HG02981 (cell line): ENCODE data around the gene ISCA2.
"Not testable (repeated sequence)": the region's sequence is repeated elsewhere in the genome, so short reads cannot be mapped to it uniquely, and the experiment has no call there.

ENCODE experiments used
- ATAC-seq: cut with Tn5 transposase; IDR thresholded peaks from one replicate; pipeline ENCODE4 v1.9.1; 2021; ENCODE audit warnings: mild to moderate bottlenecking, moderate library complexity; ENCODE audit not compliant: unreplicated experiment

Gene ISCA2, protein sequence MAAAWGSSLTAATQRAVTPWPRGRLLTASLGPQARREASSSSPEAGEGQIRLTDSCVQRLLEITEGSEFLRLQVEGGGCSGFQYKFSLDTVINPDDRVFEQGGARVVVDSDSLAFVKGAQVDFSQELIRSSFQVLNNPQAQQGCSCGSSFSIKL

DNA sequence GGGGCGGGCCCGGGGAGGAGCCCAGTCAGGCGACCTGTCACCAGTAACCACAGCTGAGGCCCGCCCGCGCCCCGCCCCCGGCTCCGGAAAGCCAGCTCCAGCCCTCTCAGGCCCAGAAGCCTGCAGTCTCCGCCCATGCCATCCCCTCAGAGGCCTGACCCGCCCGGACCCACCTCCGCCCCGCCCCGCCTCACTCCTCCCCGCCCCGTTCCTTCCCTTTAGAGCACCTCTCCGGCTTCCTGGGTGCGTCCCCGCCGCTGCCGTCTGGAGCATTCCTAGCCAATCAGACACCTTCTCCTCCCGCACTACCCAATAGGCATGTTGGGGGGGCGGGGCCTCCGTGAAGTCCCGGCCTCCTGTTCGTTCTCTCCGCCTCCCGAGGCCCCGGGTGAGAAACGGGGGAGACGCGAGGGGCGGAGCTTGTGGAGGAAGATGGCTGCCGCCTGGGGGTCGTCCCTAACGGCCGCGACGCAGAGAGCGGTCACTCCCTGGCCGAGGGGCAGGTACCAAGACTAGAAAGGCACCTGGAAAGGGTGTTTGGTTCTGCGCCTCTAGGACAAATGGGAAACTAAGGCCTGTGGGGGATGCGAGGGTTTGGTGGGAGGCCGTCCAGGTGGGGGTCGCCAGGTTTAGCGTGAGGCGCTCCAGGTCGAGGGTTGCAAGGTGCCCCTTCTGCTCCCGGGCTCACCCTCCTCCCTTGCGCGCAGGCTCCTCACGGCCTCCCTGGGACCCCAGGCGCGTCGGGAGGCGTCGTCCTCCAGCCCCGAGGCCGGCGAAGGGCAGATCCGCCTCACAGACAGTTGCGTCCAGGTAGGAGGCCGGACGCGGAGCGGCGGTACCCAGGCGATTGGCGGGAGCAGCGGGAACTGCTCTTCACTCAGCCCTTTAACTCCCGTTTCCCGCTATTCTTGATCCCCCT is at the start of gene ISCA2:
ISCA2 (plus strand) TSS at position 423 of the 919 bp plus-strand sequence; CDS start at position 433, 10 bp downstream.
- peak; percentile 86 for ATAC-seq

DNA sequence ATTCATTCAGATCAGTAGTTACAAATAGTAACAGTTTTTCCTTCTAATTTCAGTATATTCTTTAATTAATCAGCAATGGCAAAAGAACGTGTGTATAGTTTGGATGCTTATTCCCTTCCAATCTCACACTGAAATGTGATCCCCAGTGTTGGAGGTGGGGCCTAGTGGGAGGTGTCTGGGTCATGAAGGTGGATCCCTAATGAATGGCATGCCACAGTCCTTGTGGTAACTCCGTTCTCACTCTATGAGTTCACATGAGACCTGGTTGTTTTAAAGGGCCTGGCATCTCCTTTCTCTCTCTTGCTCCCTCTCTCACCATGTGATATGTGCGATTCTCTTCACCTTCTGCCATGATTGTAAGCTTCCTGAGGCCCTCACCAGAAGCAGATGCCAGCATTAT is 48.7 kb upstream of the ISCA2 start:
- ATAC-seq, result no peak

DNA sequence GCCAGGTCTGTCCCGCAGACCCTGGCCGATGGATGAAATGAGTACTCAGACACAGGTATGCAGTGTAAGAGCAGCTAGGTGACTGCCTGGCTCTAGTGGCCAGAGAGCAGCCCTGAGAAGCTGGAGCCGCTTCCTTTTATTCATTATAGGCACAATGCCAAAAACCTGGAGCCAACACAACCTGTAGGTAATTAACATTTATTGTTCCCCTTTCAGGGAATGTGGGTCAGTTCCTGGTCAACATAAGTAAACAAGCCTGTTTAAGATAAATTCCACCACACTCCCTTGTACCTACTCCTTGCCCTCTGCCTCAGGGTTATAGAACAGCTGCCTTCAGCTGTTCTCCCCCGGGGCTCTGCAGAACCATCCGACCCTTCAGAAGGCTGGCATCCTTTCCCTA is 39.2 kb upstream of the ISCA2 start:
- ATAC-seq, result not testable (repeated sequence)

DNA sequence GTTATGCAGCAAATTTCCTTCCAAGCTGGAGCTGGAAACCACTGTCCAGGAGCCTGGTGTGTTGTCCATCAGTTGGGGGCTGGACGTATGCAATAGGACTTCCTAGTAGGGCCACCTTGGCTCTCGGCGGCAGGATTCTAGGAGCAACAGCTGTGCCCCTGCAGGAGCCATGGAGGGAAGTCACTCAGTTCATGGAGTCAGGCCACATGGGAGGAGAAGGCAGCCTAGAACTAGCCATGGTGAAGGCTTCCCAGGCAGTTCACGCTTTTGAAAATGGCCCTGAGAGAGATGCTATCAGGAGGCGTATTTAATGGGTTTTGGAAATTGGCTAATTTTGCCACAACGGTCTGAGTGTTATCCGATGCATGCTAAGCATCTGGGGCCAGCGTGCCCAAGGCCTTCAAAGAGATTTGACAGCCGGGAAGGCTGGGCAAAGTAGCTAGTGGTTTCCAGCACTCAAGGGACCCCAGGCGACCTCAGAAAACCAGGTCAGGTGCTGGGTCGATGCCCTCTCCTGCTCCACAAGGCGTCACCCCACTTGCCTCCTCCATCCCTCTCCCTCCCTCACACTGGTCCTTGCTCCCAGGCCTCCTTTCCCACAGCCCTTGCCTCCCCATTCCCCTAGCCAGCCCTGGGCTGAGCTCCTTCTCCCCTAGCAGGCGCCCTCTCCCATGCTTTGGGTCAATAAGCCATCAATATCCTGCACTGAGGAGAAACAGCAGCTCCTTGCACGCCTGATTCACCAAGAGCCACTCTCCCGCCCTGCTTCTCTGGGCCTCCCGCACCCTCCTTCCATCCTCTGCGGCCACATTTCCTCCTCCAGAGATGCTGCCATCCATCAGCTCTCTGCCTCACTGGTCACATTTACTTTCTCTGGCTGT is 36.6 kb upstream of the ISCA2 start:
- no peak for ATAC-seq

DNA sequence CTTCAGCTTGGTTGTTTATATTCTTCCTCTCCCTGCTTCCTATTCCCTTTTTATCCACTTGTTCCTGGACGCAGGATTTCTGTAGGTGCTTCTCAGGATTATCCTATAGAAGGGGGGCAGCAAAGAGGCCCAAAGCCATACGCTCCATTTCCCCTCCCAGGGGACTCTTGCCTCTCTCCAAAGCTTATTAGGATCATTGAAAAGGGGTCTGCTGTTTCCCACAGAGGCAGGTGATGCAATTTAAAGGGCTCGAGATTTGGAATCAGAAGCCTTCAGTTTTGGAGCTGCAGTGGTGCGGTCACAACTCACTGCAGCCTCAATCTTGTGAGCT is 36.0 kb upstream of the ISCA2 start:
- no peak for ATAC-seq

DNA sequence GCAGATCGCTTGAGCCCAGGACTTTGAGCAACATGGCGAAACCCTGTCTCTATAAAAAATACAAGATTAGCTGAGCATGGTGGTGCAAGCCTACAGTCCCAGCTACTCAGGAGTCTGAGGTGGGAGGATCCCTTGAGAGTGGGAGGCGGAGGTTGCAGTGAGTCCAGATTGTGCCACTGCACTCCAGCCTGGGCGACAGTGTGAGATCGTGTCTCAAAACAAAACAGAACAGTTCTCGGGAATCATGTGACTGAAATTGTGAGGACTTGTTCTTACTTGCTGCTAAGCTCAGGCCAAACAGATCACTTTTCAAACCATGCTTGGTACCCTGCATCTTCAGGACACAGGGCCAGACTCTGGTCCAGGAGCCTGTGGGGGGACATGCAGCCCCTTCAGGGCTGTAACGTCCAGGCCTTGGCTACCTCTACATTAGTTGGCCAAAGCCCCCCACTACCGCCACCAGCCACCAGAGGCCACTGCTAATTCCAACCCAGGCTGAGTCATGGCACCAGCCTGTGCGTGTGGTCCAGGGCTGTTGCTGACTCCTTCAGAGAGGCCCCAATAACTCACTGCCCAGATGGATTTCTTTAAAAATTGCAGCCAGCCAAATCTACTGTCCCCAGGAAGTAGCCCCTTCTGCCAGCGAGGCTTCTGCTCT is 34.1 kb upstream of the ISCA2 start:
- no peak for ATAC-seq

DNA sequence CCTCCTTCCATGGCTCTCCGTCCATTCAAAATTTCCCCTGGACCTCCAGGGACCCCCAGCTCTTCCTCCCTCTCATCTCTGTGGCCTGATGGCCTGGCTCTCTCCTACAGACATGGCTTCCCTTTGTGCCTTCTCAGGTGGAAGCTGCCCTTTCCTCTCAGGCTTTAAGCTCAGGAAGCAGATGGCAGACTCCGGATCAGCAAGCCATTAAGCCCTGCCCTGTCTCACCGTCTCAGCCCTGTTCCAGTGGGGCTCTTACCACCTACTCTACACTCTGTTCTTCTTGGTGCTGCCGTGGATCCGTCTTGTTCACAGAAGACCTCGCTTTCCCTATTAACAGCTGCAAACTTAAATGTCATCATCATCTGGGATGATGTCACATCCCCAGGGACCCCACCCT is 33.6 kb upstream of the ISCA2 start:
- no peak for ATAC-seq

DNA sequence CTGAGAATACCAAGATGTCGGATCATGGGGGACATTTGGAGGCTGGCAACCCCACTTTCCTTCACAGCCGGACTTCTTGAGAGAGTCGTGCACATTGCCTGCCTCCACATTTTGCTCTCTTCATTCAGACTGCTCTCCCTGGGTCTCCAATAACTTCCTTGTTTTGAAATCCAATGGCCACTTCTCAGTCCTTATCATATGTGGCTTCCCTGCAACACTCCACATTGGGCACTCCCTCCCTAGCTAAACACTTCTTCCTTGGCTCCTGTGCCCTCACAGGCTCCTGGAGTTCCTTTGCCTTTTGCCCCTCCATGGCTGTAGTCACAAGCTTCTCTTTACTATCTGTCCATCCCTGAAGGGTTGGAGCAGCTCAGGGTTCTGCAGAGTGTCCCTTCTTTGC is 30.6 kb upstream of the ISCA2 start:
- no peak for ATAC-seq

DNA sequence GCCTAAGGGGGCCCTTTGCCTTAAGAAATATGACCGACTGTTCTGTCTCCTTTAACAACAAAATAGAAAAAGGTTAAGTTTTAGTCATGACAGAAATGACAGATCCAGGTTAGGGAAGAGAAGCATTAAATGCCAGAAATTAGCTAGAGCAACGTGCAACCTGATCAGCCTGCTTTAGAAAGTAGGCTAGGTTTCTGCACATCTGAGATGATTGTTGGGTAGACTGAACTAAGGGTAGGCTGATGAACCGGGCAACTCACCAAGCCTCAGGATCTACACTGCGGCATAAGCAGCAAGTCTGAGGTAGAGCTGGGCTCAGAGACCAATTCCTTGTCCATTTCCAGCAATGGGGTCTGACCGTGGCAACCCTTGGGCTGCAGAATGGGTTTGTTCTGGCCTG is 29.9 kb upstream of the ISCA2 start:
- no peak for ATAC-seq

DNA sequence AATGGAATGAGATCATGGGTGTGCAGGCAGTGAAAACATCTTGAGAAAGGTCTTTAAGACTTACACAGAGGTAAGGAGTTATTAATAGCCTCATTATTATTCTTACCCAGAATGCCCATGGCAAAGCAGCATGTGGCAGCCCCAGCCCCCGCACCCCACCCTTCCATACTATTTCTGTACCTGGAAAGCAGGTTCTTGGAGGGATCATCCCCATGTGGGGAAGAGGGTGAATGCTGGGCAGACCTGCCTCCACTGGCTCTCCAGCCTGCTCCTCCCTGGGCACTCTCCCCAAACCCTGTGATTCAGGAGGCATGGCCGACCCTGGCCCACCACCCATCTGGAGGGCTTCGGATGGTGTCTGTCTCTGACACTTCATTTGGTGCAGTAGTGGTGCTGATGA is 28.8 kb upstream of the ISCA2 start:
- no peak for ATAC-seq

DNA sequence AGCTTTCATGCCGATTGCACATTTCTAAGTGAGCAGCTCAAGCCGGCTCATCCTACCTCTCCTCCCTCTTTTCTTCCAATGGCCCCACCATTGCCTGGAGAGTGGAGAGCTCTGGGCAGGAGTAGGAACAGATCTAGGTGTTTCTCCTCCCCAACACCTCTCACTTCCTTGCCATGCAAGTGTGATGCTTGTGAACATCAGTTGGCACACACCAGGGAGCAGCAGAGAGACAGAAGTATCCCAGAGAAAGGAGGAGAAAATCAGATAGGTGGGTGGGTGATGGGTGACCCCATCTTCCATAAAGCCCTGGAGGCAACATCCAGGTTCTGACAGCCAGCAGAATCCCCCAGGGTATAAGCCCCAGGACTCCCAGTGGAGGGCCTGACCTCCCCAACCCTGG is 28.2 kb upstream of the ISCA2 start:
- no peak for ATAC-seq

DNA sequence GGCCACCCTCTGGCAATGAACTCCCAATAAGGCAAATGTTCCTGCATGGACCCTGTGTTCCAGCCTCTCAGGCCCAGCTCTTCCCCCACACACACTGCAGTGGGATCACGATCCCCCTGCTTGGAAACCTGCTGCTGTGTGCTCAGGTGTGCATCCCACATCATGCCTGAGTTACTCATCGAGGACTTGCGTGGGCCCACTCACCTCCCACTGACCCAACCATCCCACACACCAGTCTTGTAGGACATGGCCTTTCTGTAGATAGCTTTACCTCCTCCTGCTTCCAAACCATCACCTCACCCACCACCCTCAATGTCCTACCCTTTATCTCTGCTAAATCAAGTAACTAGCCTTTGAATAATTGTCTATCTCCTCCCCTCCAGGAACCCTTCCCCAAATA is 25.1 kb upstream of the ISCA2 start:
- no peak for ATAC-seq

DNA sequence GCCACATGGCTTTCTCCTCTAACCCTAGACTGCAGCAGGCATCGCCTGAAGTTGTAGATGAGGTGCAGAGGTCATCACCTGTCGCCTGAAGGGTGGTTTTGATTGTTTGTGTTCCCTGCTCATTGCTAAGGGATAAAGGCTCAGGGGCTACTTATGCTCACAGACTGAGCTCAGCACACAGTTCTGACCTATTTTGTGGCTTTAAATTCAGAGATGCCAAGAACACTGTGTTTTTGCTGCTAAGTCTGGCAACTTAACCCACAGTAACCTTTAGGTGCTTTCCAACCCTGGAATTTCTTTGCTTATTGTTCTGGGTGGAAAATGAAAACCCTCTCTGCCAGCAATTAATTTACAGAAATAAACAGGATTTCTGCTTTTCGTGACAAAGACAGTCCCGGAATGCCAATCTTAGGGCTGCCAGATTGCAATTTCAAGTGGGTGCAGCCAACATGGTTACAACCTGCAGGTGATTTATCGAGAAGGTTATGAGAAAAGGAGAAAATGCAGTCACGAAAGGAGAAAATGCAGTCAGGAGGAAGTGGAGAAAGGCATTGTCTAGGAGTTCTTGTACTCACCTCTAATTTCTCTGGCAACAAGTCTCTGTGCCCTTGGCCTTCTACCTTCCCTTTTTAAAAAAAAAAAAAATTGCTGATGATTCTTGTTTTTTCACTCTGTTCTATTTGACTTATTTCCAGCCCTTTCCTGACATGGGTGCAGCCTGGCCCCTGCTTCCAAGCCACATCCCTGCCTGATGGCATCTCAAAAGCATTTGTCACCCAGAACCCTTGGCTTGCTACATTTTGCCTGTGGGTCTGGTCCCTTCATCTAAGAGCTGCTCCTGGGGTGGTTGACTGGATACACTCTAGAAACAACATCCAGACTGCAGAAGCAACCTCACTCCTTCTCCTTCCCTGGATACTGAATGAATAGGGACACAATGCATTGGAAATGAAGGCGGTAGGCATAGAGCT is 23.7 kb upstream of the ISCA2 start:
- ATAC-seq, result no peak

DNA sequence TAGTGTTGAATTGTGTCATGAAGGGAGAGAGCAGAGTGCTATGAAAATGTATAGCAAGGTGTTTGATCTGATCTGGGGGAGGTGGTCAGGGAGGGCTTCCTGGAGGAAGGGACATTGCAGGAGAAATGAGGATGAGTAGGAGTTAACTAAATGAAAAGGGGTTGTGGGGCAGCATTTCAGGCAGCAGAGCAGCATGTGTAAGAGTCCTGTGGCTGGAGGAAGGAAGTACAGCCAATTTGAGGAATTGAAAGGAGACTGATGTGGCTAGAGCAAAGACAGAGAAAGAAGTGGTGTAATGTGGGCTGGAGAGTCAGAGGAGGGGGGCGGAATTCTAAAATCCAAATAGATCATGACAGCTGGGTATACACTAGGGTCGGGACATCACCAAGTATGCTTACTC is 21.0 kb upstream of the ISCA2 start:
- no peak for ATAC-seq

DNA sequence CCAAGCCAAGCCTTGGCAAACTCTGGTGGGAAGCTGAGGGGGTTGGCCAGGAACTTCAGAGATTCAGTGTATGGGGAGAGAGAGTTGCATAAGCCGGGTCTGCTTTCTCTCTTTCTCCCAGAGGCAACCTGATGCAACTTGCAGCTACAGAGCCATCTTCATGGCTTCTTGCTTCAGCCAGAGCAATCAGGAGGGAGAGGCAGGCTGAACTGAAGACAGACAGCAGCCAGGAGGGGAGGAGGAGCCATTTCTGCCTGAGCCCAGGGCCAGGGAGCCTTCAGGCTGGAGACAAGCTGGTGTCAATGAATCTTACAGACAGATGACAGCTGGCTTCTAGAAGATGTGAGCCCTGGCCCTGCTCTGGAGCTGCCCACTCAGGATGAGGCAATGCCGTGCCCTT is 19.2 kb upstream of the ISCA2 start:
- ATAC-seq, result no peak

DNA sequence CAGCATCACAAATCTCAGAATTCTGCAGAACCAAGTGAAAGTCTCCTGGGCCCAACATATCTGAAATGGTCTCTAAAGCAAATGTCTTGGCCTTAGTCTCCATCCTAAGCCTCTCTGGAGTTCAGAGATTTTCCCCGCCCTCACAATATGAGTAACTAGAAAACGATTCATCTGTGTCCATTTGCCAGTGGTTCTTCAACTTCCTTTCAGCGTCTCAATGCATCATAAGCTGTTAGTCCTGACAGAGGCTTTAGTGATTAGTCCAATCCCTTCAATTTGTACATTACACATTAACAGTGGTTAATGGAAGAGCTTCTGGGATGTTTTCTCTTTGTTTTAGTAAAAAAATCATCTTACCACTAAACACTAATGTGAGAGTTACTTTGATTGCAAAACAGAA is 17.9 kb upstream of the ISCA2 start:
- no peak for ATAC-seq

DNA sequence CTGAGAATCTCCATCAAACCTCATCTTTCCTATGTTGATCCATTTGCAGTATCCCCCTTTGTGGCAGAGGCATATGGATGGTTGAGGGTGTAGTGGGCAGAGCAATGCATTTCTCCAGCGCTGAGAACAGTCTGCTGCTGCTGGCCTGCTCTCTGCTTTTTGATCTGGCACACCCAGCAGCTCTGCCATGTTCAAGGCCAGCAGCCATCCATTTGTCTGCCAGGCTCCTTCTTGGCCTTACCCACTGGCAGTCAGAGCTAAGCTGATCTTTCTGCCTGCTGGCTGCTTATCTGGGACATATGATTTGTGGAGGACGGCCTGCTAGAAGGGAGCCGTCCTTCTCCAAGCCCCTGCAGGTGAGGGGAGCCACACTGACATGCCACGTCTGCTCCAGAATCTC is 17.5 kb upstream of the ISCA2 start:
- ATAC-seq, result no peak

DNA sequence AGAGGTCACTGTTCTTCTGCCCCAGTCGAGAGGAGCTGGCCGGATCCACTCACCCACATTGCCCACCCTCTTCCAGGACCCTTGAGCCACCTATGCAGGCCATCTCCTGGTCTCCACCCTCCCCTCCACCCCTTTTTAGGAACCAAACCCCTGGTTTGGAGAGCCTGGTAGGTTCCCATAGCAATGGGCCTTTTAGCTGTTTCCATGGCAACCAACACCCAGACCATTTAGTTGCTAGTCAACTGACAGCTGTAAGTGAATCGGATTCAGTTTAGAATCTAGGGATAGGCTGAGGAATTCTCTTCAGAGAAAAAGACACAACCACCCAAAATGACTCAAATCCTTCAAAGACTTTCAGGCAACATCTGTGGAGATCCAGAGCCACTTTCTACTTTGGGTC is 17.0 kb upstream of the ISCA2 start:
- ATAC-seq, result no peak

DNA sequence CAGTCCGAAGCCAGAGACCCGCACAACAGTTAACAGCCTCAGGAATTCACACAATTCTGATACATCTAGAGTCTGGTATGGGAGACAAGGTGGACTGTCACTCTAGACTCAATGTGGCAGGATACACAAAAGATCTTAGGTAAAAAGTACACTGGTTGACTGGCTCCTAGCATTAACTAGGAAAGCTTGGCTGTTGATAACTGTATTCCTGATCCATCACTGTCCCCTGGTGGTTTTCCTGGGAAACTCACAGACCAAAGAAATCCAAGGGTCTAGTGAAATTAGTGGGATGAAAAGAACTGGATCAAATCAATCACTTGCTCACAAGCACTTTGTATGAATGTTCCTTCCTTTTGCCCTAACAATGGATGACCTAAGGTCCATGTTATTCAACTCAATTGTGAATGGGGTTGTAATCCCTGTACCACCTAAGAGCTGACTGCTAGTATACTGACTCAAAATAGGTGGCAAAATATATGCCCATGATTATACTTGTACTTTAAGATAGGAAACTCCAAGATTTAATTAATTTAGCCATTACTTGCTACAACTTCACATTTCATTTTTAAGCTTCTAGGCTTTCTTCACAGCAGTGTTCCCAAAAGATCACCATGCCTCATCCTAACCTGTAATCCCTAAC is 14.4 kb upstream of the ISCA2 start:
- ATAC-seq, result no peak

DNA sequence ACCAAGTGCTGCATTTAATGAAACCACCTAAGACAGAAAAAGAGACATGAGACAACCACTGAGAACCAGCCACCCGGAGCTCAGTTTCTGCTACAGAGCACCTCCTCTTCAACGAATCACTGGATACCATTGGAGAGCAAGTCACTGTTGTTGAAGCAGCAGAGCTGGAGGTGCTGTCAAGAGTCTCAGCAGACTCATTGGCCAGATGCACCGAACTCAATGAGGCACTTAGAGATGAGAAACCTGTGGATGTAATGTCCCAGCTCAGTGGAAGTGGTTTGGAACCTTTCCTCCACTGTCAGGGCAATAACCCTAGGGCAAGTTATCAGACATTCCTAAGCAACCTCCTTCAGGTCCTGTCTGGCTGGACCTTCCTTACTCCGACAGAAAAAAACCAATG is 13.5 kb upstream of the ISCA2 start:
- ATAC-seq, result no peak
